Osteoblast (primary cell): ENCODE measurements around the gene EEF2. TPM values are rescaled to one million over a fixed set of nuclear protein-coding genes. Genes with fewer than 3 reads are reported as not detected.
A peak's percentile ranks its signal among the peaks of the same experiment; 100 is the strongest.

Experiments used
- DNase-seq: peaks from one replicate; pipeline ENCODE4 v3.0.0; 2011; ENCODE audit warnings: low spot score, mixed read lengths; ENCODE audit not compliant: insufficient read length; ENCODE audit errors: missing footprints
- H2AFZ ChIP-seq: 2 replicates; pipeline ENCODE4 v1.6.0; 2011; ENCODE audit warnings: mild to moderate bottlenecking, low read length
- H3K27ac ChIP-seq: 2 replicates; pipeline ENCODE4 v1.5.1; 2011; ENCODE audit warnings: mild to moderate bottlenecking, low read depth, low read length, moderate library complexity
- H3K27me3 ChIP-seq: 2 replicates; pipeline ENCODE4 v1.6.0; 2012; ENCODE audit warnings: mild to moderate bottlenecking, control low read depth, inconsistent platforms, low read length, moderate library complexity; ENCODE audit not compliant: insufficient read depth
- H3K36me3 ChIP-seq: 2 replicates; pipeline ENCODE4 v1.5.1; 2011; ENCODE audit warnings: mild to moderate bottlenecking, low read length, control low read depth, moderate library complexity; ENCODE audit not compliant: insufficient read depth
- H3K4me1 ChIP-seq: 2 replicates; pipeline ENCODE4 v1.5.1; 2011; ENCODE audit warnings: mild to moderate bottlenecking, low read length, control low read depth, moderate library complexity; ENCODE audit not compliant: insufficient read depth
- H3K4me2 ChIP-seq: 2 replicates; pipeline ENCODE4 v1.6.0; 2011; ENCODE audit warnings: mild to moderate bottlenecking, low read length; ENCODE audit not compliant: insufficient read depth
- H3K4me3 ChIP-seq: fragments of 200-600 bp; sonication (generic); 3 replicates; pipeline ENCODE4 v1.5.1; 2012; ENCODE audit warnings: mild to moderate bottlenecking, low read length, inconsistent platforms; ENCODE audit not compliant: insufficient read depth
- H3K79me2 ChIP-seq: 2 replicates; pipeline ENCODE4 v1.6.0; 2012; ENCODE audit warnings: mild to moderate bottlenecking, low read length, control low read depth, inconsistent platforms; ENCODE audit not compliant: insufficient read depth
- H3K9me3 ChIP-seq: 2 replicates; pipeline ENCODE4 v1.5.1; 2011; ENCODE audit warnings: low read depth, low read length, control low read depth
- H4K20me1 ChIP-seq: 2 replicates; pipeline ENCODE4 v1.6.0; 2012; ENCODE audit warnings: mild to moderate bottlenecking, low read length, control low read depth; ENCODE audit not compliant: insufficient read depth
- total RNA-seq: library from RNA; depleted of rRNA; stranded (reverse); fragments of >200 nt; gene quantifications from 2 replicates; pipeline ENCODE4 v1.2.3, GENCODE V29; 2012
- TF ChIP-seq, protein P1 (sequence below): IDR thresholded peaks from 2 replicates; pipeline ENCODE4 v1.5.1; 2011; ENCODE audit warnings: mild to moderate bottlenecking, low read depth, low read length, moderate library complexity; ENCODE audit errors: extremely low read depth

EEF2 gene
- total RNA-seq, 1 donor: 2,968 TPM

DNA sequence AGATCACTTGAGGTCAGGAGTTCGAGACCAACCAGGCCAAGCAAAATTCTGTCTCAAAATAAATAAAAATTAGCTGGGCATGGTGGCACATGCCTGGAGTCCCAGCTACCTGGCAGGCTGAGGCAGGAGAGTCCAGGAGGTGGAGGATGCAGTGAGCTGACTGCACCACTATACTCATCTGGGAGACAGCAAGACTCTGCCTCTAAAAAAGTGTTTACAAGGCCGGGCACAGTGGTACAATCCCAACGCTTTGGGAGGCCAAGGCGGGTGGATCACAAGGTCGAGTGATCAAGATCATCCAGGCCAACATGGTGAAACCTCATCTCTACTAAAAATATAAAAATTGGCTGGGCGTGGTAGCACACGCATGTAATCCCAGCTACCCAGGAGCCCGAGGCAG, 10.1 kb downstream of the EEF2 start:
- H3K9me3 ChIP-seq: no peaks in the 10 kb centered on the region
- peaks cover 56% of the 10 kb centered on the region for H3K79me2 ChIP-seq
- no peak for DNase-seq
- TF ChIP-seq, protein P1, sequence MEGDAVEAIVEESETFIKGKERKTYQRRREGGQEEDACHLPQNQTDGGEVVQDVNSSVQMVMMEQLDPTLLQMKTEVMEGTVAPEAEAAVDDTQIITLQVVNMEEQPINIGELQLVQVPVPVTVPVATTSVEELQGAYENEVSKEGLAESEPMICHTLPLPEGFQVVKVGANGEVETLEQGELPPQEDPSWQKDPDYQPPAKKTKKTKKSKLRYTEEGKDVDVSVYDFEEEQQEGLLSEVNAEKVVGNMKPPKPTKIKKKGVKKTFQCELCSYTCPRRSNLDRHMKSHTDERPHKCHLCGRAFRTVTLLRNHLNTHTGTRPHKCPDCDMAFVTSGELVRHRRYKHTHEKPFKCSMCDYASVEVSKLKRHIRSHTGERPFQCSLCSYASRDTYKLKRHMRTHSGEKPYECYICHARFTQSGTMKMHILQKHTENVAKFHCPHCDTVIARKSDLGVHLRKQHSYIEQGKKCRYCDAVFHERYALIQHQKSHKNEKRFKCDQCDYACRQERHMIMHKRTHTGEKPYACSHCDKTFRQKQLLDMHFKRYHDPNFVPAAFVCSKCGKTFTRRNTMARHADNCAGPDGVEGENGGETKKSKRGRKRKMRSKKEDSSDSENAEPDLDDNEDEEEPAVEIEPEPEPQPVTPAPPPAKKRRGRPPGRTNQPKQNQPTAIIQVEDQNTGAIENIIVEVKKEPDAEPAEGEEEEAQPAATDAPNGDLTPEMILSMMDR: no peak
- no peak overlapping the region for H3K4me3 ChIP-seq
- H3K27ac ChIP-seq: no peak overlapping the region
- H3K27me3 ChIP-seq: no peaks in the 10 kb centered on the region
- no peak overlapping the region for H3K4me2 ChIP-seq
- H4K20me1 ChIP-seq: peaks cover 58% of the 10 kb centered on the region
- no peak overlapping the region for H2AFZ ChIP-seq
- H3K36me3 ChIP-seq: peaks cover 55% of the 10 kb centered on the region
- H3K4me1 ChIP-seq: peaks cover 3% of the 10 kb centered on the region

- Histone ChIP-seq H3K36me3 (peaks cover 39% of the 10 kb centered on the region), H3K4me1 (peaks cover 30% of the 10 kb centered on the region), H4K20me1 (peaks cover 51% of the 10 kb centered on the region), H3K4me3 (peak within 1 kb of the TSS; percentile 94), H2AFZ (no peak within 1 kb of the TSS), H3K9me3 (no peaks in the 10 kb centered on the region), H3K27ac (peak within 1 kb of the TSS; percentile 94), H3K27me3 (no peaks in the 10 kb centered on the region), H3K79me2 (peaks cover 47% of the 10 kb centered on the region), H3K4me2 (peak within 1 kb of the TSS; percentile 95)
- peak; percentile 99 for DNase-seq
- TF ChIP-seq, protein P1: no peak
Observed at GRCh38 chr19:3970808-3971598, 14.3 kb downstream of the EEF2 start, which contains the start of gene DAPK3. DAPK3 (minus strand) TSS chr19:3971099; CDS start chr19:3969735, 1,364 bp downstream.

DNA sequence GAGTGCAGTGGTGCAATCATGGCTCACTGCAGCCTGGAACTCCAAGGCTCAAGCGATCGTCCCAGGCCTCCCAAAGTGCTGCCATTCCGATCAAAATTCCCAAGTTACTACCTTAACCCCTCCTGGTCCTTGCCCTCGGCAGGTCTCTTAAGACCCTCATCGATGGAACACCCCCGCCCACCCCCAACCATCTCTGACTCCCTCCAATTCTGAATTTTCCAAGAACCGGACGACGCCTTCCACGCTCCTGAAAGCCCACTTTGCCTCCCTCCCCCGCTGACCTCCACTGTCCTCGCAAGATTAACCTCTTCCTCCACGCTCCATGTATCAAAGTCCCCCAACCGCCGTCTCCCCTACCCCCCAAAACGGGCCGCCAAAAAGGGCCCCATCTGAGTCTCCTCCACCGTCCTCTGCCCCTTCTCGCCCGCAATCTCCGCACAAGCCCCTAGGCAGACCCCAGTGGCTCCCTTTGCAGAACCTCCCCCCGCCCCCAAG, 14.9 kb downstream of the EEF2 start:
- Histone ChIP-seq H3K4me1 (peaks cover 30% of the 10 kb centered on the region), H4K20me1 (peaks cover 52% of the 10 kb centered on the region), H3K27ac (peak overlapping the region; percentile 94), H3K4me3 (peak overlapping the region; percentile 94), H3K36me3 (peaks cover 39% of the 10 kb centered on the region), H3K79me2 (peaks cover 48% of the 10 kb centered on the region), H2AFZ (no peak overlapping the region), H3K4me2 (peak overlapping the region; percentile 95), H3K27me3 (no peaks in the 10 kb centered on the region), H3K9me3 (no peaks in the 10 kb centered on the region)
- TF ChIP-seq, protein P1: no peak
- peak; percentile 53 for DNase-seq
